Stimulated activated CD8-positive, alpha-beta memory T cell treated with anti-CD3 and anti-CD28 coated beads, Interleukin-15, amount 100 ng/mL, for 48 hours (primary cell): ENCODE results near the gene PGAP3.

Experiments
- DNase-seq, 2 donors: peaks; one replicate each; pipeline ENCODE4 v3.0.0-alpha.2; 2020; ENCODE audit warnings: low read depth in 2 of 2

The PGAP3 gene

GRCh38 chr17:39660397-39661385 lies 27.2 kb downstream of the PGAP3 start:
- no peak for DNase-seq

GRCh38 chr17:39660011-39660360 lies 27.9 kb downstream of the PGAP3 start:
- DNase-seq, result no peak

DNA sequence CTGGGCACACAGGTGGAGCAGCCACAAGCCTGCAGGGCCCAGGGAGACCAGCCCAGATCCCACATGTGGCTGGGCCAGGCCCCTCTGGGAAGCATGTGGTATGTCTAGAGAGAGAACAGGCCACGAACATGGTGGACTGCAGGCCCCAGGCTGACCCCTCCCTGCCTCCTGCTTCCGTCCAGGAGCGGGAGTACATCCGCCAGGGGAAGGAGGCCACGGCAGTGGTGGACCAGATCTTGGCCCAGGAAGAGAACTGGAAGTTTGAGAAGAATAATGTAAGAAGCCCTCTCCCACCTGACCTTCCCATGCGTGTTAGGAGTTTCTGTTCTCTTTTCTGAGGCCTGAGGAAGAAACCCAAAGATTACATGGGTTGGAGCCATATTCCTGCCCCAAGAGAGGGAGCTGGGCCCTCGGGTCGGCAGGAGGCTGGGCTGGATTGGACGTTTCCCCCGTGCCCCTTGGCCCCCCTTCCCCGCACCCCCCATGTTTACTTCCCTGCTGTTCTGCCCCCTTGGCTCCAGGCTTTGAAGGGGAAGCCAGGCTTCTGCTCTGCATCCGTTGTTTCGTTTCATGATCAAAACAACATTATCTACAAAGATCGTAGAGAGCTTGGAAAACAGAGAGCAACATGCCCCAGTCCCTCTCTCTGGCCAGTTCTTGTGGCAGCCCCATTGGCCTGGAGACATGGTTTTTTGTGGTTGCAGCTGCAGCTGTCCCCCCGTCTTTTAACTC lies 28.4 kb downstream of the PGAP3 start:
- no peak for DNase-seq

DNA sequence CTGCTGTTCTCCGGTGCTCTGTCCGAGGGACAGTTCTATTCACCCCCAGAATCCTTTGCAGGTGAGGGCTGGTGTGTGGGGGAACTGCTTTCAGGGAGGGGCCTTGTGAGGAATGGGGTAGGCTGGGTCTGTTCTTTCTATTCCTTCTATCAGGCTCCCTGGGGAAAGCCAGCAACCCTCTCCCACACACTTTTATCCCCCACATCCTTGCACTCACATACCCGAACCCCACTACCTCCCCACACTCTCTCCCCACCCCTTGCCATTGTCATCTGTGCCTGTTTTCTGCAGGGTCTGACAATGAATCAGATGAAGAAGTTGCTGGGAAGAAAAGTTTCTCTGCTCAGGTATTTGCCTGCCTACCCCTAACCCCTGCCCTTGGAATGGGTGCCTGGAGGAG lies 29.1 kb downstream of the PGAP3 start:
- no peak for DNase-seq

- no peak for DNase-seq
Measured at GRCh38 chr17:39658346-39658745, 29.5 kb downstream of the PGAP3 start.

GRCh38 chr17:39655105-39655504 lies 32.8 kb downstream of the PGAP3 start:
- no peak for DNase-seq

GRCh38 chr17:39653662-39654331 lies 34.1 kb downstream of the PGAP3 start:
- DNase-seq, result peak; percentile 50 to 54

- DNase-seq, result no peak
Measured at GRCh38 chr17:39653316-39653661, 34.6 kb downstream of the PGAP3 start.

GRCh38 chr17:39652587-39653315 lies 35.1 kb downstream of the PGAP3 start:
- no peak for DNase-seq

- no peak for DNase-seq
Measured at GRCh38 chr17:39651923-39652586, 35.8 kb downstream of the PGAP3 start.

- DNase-seq, result no peak
Measured at GRCh38 chr17:39650121-39650579, 37.7 kb downstream of the PGAP3 start.

- no peak for DNase-seq
Measured at GRCh38 chr17:39648616-39649366, 39.1 kb downstream of the PGAP3 start.

GRCh38 chr17:39647256-39647655 lies 40.6 kb downstream of the PGAP3 start:
- no peak for DNase-seq

DNA sequence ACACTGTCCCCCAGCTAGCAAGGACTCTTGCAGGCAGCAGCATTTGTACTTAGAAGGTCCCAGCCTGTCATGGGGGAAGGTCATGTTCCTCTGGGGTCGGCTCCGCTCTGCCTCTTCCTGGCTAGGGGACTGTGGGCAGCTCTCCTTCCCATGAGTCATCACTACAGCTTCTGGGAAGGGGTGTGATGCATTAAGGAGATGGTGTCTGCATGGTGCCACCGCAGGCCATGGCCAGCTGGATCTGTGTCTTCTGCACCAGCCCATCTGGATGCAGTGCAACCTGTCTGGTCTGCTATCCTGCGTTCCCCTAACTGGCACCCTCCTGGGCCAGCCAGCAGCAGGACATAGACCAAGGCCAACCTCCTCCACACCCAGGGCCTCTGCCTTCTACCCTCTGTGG lies 44.6 kb downstream of the PGAP3 start:
- no peak for DNase-seq

GRCh38 chr17:39642291-39643074 lies 45.4 kb downstream of the PGAP3 start:
- DNase-seq, result no peak

DNA sequence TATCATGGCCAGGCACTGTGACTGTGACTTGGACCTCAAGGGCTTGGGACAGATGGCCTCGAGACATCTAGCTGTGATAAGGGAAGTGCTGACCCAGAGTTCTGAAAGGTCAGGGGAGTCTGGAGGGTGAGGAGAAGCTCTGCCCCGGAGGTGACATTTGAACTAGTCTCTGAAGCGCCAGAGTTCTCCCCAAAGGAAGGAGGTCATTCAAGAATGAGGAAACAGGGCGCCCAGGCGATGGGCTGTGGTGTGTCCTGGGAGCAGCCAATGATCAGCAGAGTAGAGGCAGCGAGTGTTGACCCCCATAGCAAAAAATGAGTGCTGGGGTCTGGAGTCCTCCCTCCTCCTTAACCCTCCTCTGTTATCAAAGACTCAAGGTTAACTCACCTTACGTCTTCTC lies 46.0 kb downstream of the PGAP3 start:
- no peak for DNase-seq

DNA sequence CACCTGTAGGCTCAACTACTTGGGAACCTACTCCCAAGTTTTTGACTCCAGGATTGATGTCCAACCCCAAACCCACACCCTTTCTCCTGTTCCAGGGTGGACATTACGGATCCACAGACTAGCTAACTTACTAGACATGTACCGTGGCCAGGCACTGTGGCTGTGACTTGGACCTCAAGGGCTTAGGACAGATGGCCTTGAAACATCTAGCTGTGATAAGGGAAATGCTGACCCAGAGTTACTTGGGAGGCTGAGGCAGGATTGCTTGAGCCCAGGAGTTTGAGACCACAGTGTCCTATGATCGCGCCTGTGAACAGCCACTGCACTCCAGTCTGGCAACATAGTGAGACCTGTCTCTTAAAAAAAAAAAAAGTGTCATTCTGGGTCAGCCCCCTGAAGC lies 46.8 kb downstream of the PGAP3 start:
- no peak for DNase-seq

- DNase-seq, result no peak
Measured at GRCh38 chr17:39640591-39641031, 47.2 kb downstream of the PGAP3 start.
